GM12878 (cell line): Measurements from ENCODE around the gene SMIM14. TPM values are rescaled to one million over a fixed set of nuclear protein-coding genes. Genes with fewer than 3 reads are reported as not detected.

ENCODE experiments used
- ASH2L ChIP-seq: fragments of 300-600, 200-600 bp; sonication (generic); IDR thresholded peaks from 2 replicates; pipeline ENCODE4 v1.6.1; 2017; ENCODE audit warnings: low read depth, mild to moderate bottlenecking, borderline replicate concordance
- CBFB ChIP-seq: IDR thresholded peaks from 2 replicates; pipeline ENCODE4 v1.6.1; 2016; ENCODE audit warnings: antibody characterized with exemption, low read depth
- CHD4 ChIP-seq: fragments of 200-600 bp; sonication (generic); IDR thresholded peaks from 2 replicates; pipeline ENCODE4 v1.6.1; 2016; ENCODE audit warnings: mild to moderate bottlenecking
- EGR1 ChIP-seq, 2 experiments: IDR thresholded peaks; 1 replicate in 1 of 2; 2 replicates in 1 of 2; pipeline ENCODE4 v1.6.1; 2011 to 2012; ENCODE audit warnings: low read depth in 2 of 2, low read length in 2 of 2, borderline replicate concordance in 1 of 2, mild to moderate bottlenecking in 1 of 2, moderate library complexity in 1 of 2
- ETV6 ChIP-seq, 2 experiments: fragments of 450-650 bp in 1 of 2; IDR thresholded peaks in 1 of 2; conservative IDR thresholded peaks in 1 of 2; 2 replicates each; pipeline ENCODE4 v1.6.1; 2014; ENCODE audit warnings: antibody characterized with exemption in 1 of 2, borderline replicate concordance in 1 of 2, low read depth in 1 of 2, mild to moderate bottlenecking in 1 of 2, moderate library complexity in 1 of 2
- HCFC1 ChIP-seq: fragments of 150-350 bp; IDR thresholded peaks from 2 replicates; pipeline ENCODE4 v1.6.1; 2014; ENCODE audit warnings: low read length
- IKZF1 ChIP-seq: fragments of 450-650 bp; conservative IDR thresholded peaks from 2 replicates; pipeline ENCODE4 v1.6.1; 2017; ENCODE audit warnings: antibody characterized with exemption, mild to moderate bottlenecking
- IRF4 ChIP-seq: IDR thresholded peaks from 2 replicates; pipeline ENCODE4 v1.6.1; 2011; ENCODE audit warnings: low read depth, low read length
- LARP7 ChIP-seq: fragments of 450-650 bp; IDR thresholded peaks from 2 replicates; pipeline ENCODE4 v1.6.1; 2017; ENCODE audit warnings: mild to moderate bottlenecking
- NBN ChIP-seq: fragments of 450-650 bp; IDR thresholded peaks from 2 replicates; pipeline ENCODE4 v1.6.1; 2016
- NFIC ChIP-seq: IDR thresholded peaks from 2 replicates; pipeline ENCODE4 v1.6.1; 2012; ENCODE audit warnings: low read depth, mild to moderate bottlenecking, inconsistent platforms, low read length, moderate library complexity
- NR2C1 ChIP-seq: fragments of 450-650 bp; IDR thresholded peaks from 2 replicates; pipeline ENCODE4 v1.6.1; 2017; ENCODE audit warnings: antibody characterized with exemption, mild to moderate bottlenecking, moderate library complexity
- NRF1 ChIP-seq: conservative IDR thresholded peaks from 2 replicates; pipeline ENCODE4 v1.6.1; 2011; ENCODE audit warnings: mild to moderate bottlenecking, low read depth, low read length, improper control_type of control experiment
- PAX5 ChIP-seq: IDR thresholded peaks from 2 replicates; pipeline ENCODE4 v1.6.1; 2011; ENCODE audit warnings: low read depth, low read length, borderline replicate concordance
- POLR2AphosphoS2 ChIP-seq: IDR thresholded peaks from 2 replicates; pipeline ENCODE4 v1.6.1; 2011; ENCODE audit warnings: low read depth, mild to moderate bottlenecking, low read length, improper control_type of control experiment, moderate library complexity
- POLR2AphosphoS5 ChIP-seq: IDR thresholded peaks from 2 replicates; pipeline ENCODE4 v1.6.1; 2011; ENCODE audit warnings: mild to moderate bottlenecking, low read length, inconsistent platforms
- RFX5 ChIP-seq: IDR thresholded peaks from 2 replicates; pipeline ENCODE4 v1.6.1; 2011; ENCODE audit warnings: low read depth, low read length, improper control_type of control experiment
- SPI1 ChIP-seq: IDR thresholded peaks from 2 replicates; pipeline ENCODE4 v1.6.1; 2011; ENCODE audit warnings: low read depth, mild to moderate bottlenecking, low read length, moderate library complexity, borderline replicate concordance; ENCODE audit not compliant: insufficient read depth
- WRNIP1 ChIP-seq: IDR thresholded peaks from 2 replicates; pipeline ENCODE4 v1.6.1; 2011; ENCODE audit warnings: low read depth, low read length, improper control_type of control experiment, borderline replicate concordance
- ZNF622 ChIP-seq: fragments of 450-650 bp; IDR thresholded peaks from 2 replicates; pipeline ENCODE4 v1.6.1; 2017; ENCODE audit warnings: mild to moderate bottlenecking, inconsistent platforms
- ZZZ3 ChIP-seq: IDR thresholded peaks from 2 replicates; pipeline ENCODE4 v1.6.1; 2011; ENCODE audit warnings: low read depth; ENCODE audit not compliant: control insufficient read depth, insufficient read length
- polyA plus RNA-seq, 11 experiments: library from polyadenylated mRNA; depleted of rRNA in 4 of 11; unstranded in 6 of 11; stranded (reverse) in 5 of 11; fragments of >200 nt; fragmentation: Nextera tagmentation in 4 of 11; fragmentation: Illumina TruSeq in 1 of 11; extraction: Ambion mirVana in 4 of 11; extraction: Trizol in 1 of 11; gene quantifications; 1 replicate in 1 of 11; 2 replicates in 10 of 11; pipeline versions ENCODE4 v1.2.1 to v1.2.3, GENCODE V29; 2011 to 2016; ENCODE audit warnings: inconsistent platforms in 2 of 11, missing spikeins in 2 of 11, low read depth in 1 of 11
- total RNA-seq, 4 experiments: library from RNA; depleted of rRNA in 3 of 4; stranded (reverse); fragments of >200 nt in 3 of 4; fragmentation: Illumina TruSeq in 1 of 4; extraction: Trizol in 1 of 4; gene quantifications; 2 replicates each; pipeline versions ENCODE4 v1.2.1 to v1.2.3, GENCODE V29; 2013 to 2021
- TF ChIP-seq, protein P1 (sequence below): IDR thresholded peaks from 2 replicates; pipeline ENCODE4 v1.6.1; 2011; ENCODE audit warnings: borderline replicate concordance, low read depth, mild to moderate bottlenecking, moderate library complexity, mixed read lengths, low read length; ENCODE audit not compliant: insufficient read depth; ENCODE audit errors: extremely low read length
- TF ChIP-seq, protein P2 (sequence below): fragments of 150-350 bp; IDR thresholded peaks from 2 replicates; pipeline ENCODE4 v1.6.1; 2016; ENCODE audit warnings: low read depth, low read length
- TF ChIP-seq, protein P3 (sequence below): fragments of 450-650 bp; conservative IDR thresholded peaks from 2 replicates; pipeline ENCODE4 v1.6.1; 2017; ENCODE audit warnings: mild to moderate bottlenecking, moderate library complexity

Gene SMIM14
- total and polyA plus RNA-seq, 10 of the 15 experiments (the other 5 are each of a cell fraction or from before 2014, with no cell fraction given): 125 to 671 (median 188) TPM

DNA sequence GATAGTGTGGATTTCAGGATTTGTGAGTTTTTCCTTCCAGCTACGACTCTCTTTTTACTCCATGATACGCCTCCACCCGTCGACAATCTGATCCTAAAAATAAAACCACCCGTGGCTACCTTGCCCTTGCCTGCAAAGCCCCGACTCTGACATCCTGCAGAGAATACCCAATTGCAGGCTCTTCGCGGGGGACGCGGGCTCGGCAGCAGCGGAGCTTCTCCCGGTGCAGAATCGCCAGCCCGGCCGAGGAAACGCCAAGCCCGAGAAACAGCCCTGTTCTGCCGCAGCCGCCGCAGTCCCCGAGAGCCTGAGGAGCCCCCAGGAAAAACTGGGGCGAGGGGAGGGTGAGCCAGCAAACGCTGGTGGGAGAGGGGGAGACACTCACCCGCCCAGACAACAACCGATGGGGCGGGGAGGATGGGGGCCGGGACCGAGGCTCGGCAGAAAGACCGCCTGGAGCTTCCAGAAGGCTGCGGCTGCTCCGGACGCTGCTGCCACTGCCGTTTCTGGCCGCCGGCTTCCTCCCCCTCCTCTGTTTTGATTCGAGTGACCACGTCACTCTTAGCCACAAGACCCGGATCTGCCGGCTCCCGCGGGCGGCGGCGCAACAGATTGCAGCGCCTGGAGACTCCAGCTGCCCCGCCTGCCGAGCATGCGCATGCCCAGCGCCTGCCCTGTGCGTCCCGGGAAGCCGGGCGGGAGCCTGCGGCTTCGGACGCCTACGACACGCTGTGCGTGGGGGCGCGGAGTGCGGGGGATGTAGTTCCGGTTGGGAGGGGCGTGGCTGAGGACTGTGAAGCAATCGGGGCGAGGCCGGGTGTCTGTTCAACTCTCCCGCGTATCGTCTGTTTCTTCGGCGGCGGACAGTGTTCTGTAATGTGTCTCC lies at the start of gene SMIM14 (continued):
- TF ChIP-seq NR2C1 (peak; percentile 72), CHD4 (no peak), POLR2AphosphoS5 (peak; percentile 88), ZNF622 (no peak), NFIC (no peak), SPI1 (no peak), PAX5 (peak; percentile 74; the same call in 1 of the 2 replicates), HCFC1 (no peak), WRNIP1 (no peak), NBN (0 out of 2 replicates have a peak, but pooled peaks have one; percentile 26), ZZZ3 (no peak), LARP7 (0 out of 2 replicates have a peak, but pooled peaks have one; percentile 36), POLR2AphosphoS2 (no peak; the same call in 1 of the 2 replicates), RFX5 (0 out of 2 replicates have a peak, but pooled peaks have one; percentile 27), NRF1 (peak; percentile 85), ASH2L (no peak; the same call in 1 of the 2 replicates), EGR1 (IDR thresholded peaks at IDR 0.05; ENCODE audit: borderline replicate concordance in 1 of 2, low read depth in 2 of 2, low read length in 2 of 2) (peak; percentile 85 to 99), ETV6 (conservative IDR thresholded peaks at IDR 0.05 in 1 of 2, IDR thresholded peaks at IDR 0.05 in 1 of 2; ENCODE audit: borderline replicate concordance in 1 of 2, low read depth in 1 of 2) (peak in 1 of 2 experiments; percentile 26; a peak in 1 of 4 replicates), IRF4 (0 out of 2 replicates have a peak, but pooled peaks have one; percentile 58), CBFB (peak; percentile 63), IKZF1 (peak; percentile 99)
- TF ChIP-seq, protein P1, sequence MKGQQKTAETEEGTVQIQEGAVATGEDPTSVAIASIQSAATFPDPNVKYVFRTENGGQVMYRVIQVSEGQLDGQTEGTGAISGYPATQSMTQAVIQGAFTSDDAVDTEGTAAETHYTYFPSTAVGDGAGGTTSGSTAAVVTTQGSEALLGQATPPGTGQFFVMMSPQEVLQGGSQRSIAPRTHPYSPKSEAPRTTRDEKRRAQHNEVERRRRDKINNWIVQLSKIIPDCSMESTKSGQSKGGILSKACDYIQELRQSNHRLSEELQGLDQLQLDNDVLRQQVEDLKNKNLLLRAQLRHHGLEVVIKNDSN: no peak
- TF ChIP-seq, protein P2, sequence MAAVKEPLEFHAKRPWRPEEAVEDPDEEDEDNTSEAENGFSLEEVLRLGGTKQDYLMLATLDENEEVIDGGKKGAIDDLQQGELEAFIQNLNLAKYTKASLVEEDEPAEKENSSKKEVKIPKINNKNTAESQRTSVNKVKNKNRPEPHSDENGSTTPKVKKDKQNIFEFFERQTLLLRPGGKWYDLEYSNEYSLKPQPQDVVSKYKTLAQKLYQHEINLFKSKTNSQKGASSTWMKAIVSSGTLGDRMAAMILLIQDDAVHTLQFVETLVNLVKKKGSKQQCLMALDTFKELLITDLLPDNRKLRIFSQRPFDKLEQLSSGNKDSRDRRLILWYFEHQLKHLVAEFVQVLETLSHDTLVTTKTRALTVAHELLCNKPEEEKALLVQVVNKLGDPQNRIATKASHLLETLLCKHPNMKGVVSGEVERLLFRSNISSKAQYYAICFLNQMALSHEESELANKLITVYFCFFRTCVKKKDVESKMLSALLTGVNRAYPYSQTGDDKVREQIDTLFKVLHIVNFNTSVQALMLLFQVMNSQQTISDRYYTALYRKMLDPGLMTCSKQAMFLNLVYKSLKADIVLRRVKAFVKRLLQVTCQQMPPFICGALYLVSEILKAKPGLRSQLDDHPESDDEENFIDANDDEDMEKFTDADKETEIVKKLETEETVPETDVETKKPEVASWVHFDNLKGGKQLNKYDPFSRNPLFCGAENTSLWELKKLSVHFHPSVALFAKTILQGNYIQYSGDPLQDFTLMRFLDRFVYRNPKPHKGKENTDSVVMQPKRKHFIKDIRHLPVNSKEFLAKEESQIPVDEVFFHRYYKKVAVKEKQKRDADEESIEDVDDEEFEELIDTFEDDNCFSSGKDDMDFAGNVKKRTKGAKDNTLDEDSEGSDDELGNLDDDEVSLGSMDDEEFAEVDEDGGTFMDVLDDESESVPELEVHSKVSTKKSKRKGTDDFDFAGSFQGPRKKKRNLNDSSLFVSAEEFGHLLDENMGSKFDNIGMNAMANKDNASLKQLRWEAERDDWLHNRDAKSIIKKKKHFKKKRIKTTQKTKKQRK: no peak
- TF ChIP-seq, protein P3, sequence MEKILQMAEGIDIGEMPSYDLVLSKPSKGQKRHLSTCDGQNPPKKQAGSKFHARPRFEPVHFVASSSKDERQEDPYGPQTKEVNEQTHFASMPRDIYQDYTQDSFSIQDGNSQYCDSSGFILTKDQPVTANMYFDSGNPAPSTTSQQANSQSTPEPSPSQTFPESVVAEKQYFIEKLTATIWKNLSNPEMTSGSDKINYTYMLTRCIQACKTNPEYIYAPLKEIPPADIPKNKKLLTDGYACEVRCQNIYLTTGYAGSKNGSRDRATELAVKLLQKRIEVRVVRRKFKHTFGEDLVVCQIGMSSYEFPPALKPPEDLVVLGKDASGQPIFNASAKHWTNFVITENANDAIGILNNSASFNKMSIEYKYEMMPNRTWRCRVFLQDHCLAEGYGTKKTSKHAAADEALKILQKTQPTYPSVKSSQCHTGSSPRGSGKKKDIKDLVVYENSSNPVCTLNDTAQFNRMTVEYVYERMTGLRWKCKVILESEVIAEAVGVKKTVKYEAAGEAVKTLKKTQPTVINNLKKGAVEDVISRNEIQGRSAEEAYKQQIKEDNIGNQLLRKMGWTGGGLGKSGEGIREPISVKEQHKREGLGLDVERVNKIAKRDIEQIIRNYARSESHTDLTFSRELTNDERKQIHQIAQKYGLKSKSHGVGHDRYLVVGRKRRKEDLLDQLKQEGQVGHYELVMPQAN: peak; percentile 80
